ENCODE measurements around the gene DNMT1.

DNA sequence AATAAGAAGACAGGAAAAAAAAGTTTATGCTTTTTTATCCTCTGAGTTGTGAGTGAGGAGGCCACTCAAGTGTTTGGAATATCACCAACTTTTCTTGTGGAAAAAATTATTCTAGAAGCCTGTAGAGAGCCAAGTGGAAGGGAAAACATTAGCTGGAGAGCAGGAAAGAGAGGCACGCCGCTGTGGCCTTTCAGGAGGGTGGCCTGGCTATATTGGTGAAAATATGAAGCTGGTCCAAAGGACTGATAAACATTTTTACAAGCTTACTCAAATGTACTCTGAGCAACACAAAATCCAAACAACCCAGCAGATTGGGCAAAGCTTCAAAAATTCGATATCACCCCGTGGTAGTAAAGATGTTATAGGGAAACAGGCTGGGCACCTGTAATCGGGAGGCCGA is 72.7 kb downstream of the DNMT1 start:
- TF ChIP-seq, protein P1, sequence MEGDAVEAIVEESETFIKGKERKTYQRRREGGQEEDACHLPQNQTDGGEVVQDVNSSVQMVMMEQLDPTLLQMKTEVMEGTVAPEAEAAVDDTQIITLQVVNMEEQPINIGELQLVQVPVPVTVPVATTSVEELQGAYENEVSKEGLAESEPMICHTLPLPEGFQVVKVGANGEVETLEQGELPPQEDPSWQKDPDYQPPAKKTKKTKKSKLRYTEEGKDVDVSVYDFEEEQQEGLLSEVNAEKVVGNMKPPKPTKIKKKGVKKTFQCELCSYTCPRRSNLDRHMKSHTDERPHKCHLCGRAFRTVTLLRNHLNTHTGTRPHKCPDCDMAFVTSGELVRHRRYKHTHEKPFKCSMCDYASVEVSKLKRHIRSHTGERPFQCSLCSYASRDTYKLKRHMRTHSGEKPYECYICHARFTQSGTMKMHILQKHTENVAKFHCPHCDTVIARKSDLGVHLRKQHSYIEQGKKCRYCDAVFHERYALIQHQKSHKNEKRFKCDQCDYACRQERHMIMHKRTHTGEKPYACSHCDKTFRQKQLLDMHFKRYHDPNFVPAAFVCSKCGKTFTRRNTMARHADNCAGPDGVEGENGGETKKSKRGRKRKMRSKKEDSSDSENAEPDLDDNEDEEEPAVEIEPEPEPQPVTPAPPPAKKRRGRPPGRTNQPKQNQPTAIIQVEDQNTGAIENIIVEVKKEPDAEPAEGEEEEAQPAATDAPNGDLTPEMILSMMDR (IDR thresholded peaks at IDR 0.05), result no peak
- no peak for TF ChIP-seq POLR2A (IDR thresholded peaks at IDR 0.05)

All from testis (tissue), 2 donors.